Measurements from ENCODE around the gene CCDC190. TPM values are rescaled to one million over a fixed set of nuclear protein-coding genes. Genes with fewer than 3 reads are reported as not detected.

The CCDC190 gene
- polyA plus RNA-seq, 3 donors, result not detected

DNA sequence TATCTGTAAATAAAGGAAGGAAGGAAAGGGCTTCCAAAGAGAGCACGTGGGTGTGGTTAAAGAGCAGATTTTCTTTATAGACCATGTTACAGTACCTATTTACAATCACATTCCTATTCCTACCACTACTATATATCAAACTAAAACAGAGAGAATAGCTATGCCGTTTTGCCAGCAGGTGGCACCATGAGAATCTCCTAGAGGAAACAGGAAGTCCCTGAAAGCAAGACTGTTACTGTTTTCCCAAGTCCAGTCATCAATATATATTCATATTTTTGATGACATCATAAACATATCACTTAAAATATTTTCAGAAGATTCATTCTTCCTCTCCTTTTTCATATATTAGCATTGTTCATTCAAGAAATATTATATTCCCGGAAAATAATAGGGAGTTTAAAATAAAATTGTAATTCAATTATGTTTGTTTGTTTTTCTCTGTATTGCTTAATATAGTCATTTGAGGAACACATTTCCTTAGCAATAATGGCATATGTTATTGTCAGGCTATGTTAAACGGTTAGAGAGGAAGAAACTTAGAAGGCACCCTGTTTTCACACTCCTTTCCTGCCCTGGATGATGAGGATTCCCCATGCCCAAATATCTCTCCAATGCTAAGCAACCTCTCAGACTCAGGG lies 6.6 kb downstream of the CCDC190 start:
- TF ChIP-seq, protein P1, sequence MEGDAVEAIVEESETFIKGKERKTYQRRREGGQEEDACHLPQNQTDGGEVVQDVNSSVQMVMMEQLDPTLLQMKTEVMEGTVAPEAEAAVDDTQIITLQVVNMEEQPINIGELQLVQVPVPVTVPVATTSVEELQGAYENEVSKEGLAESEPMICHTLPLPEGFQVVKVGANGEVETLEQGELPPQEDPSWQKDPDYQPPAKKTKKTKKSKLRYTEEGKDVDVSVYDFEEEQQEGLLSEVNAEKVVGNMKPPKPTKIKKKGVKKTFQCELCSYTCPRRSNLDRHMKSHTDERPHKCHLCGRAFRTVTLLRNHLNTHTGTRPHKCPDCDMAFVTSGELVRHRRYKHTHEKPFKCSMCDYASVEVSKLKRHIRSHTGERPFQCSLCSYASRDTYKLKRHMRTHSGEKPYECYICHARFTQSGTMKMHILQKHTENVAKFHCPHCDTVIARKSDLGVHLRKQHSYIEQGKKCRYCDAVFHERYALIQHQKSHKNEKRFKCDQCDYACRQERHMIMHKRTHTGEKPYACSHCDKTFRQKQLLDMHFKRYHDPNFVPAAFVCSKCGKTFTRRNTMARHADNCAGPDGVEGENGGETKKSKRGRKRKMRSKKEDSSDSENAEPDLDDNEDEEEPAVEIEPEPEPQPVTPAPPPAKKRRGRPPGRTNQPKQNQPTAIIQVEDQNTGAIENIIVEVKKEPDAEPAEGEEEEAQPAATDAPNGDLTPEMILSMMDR (IDR thresholded peaks at IDR 0.05), result peak; percentile 84
- H2AFZ ChIP-seq (ENCODE audit: insufficient read depth, low read depth, low read length, poor library complexity, severe bottlenecking), result no peak overlapping the region

DNA sequence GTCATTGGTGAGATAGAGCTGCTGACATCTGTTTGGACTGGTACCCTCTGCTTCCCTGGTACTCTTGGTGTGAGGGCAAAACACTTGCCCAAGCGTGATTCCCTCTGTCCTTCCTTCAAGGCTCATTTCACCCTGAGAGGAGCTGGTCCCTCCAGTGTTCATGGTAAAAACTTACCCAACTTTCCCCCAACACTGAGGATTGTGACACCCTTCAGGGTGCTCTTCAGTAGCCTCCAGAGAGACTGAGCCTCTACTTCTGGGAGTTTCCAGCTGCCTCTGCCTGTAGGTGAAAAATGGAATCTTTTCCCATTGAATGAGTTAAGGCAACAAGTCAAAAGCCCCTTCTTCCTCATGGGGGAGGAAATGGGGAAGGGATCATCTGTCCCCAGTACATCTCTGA lies 9.6 kb downstream of the CCDC190 start:
- peaks cover 5 to 12% (median 10%) of the 10 kb centered on the region in 3 donors for H3K27me3 Mint-ChIP-seq (ENCODE audit: low read depth in 3 of 3)
- peak overlapping the region in 1 of 7 donors; percentile 51 for H3K27ac Mint-ChIP-seq
- intact Hi-C loops (cut with micrococcal nuclease), result no loop called here
- no peaks in the 10 kb centered on the region for H3K9me3 ChIP-seq (replicated peaks in 1 of 2; ENCODE audit: control insufficient read depth in 1 of 2, insufficient read depth in 1 of 2, low read length in 2 of 2)
- WGBS (ENCODE audit: insufficient coverage), result 100% methylated on average over 1 of the region's 1 CpG
- H3K4me3 ChIP-seq (replicated peaks in 1 of 3; ENCODE audit: low read depth in 2 of 3, low read length in 3 of 3), result no peak overlapping the region
- no peak overlapping the region for H3K9ac ChIP-seq (ENCODE audit: insufficient read depth, low read length, poor library complexity, severe bottlenecking)
- H3K9me3 Mint-ChIP-seq, result no peaks in the 10 kb centered on the region
- no peak overlapping the region for H3K27ac ChIP-seq (ENCODE audit: low read depth in 1 of 2, low read length in 2 of 2)
- H3K4me2 ChIP-seq (replicated peaks; ENCODE audit: extremely low read depth, low read length, poor library complexity, severe bottlenecking), result no peak overlapping the region
- no peak overlapping the region for H2AFZ ChIP-seq (ENCODE audit: insufficient read depth, low read depth, low read length, poor library complexity, severe bottlenecking)
- H3K36me3 Mint-ChIP-seq, result no peaks in the 10 kb centered on the region
- H3K4me3 Mint-ChIP-seq, result no peak overlapping the region
- TF ChIP-seq, protein P1 (IDR thresholded peaks at IDR 0.05), result no peak
- H3K79me2 ChIP-seq (ENCODE audit: insufficient read depth, low read length), result no peaks in the 10 kb centered on the region
- DNase-seq, result no peak
- H3K4me1 Mint-ChIP-seq, result peaks cover 1% of the 10 kb centered on the region
- no peaks in the 10 kb centered on the region for H3K4me1 ChIP-seq (ENCODE audit: control insufficient read depth in 1 of 2, insufficient read depth in 2 of 2, low read length in 2 of 2)
- H4K20me1 ChIP-seq (ENCODE audit: insufficient read depth, low read length), result no peaks in the 10 kb centered on the region
- no peaks in the 10 kb centered on the region for H3K27me3 ChIP-seq (ENCODE audit: control insufficient read depth in 2 of 2, insufficient read depth in 2 of 2, low read length in 2 of 2)
- no peaks in the 10 kb centered on the region for H3K36me3 ChIP-seq (replicated peaks in 1 of 2; ENCODE audit: control insufficient read depth in 1 of 2, insufficient read depth in 2 of 2, low read length in 2 of 2)

More for the DNA sequence above, 6.6 kb downstream of the CCDC190 start:
- H3K9ac ChIP-seq (ENCODE audit: insufficient read depth, low read length, poor library complexity, severe bottlenecking), result no peak overlapping the region
- Mint-ChIP-seq H3K27me3 (ENCODE audit: low read depth in 3 of 3) (peaks cover 4 to 11% (median 8%) of the 10 kb centered on the region in 3 donors), H3K27ac (no peak overlapping the region), H3K4me3 (no peak overlapping the region), H3K9me3 (no peaks in the 10 kb centered on the region), H3K36me3 (no peaks in the 10 kb centered on the region), H3K4me1 (peaks cover 1% of the 10 kb centered on the region)
- no peaks in the 10 kb centered on the region for H4K20me1 ChIP-seq (ENCODE audit: insufficient read depth, low read length)
- no peak overlapping the region for H3K4me2 ChIP-seq (replicated peaks; ENCODE audit: extremely low read depth, low read length, poor library complexity, severe bottlenecking)
- H3K4me1 ChIP-seq (ENCODE audit: control insufficient read depth in 1 of 2, insufficient read depth in 2 of 2, low read length in 2 of 2), result no peaks in the 10 kb centered on the region
- 0% methylated on average over 1 of the region's 4 CpGs for WGBS (ENCODE audit: insufficient coverage)
- H3K27ac ChIP-seq (ENCODE audit: low read depth in 1 of 2, low read length in 2 of 2), result no peak overlapping the region
- H3K27me3 ChIP-seq (ENCODE audit: control insufficient read depth in 2 of 2, insufficient read depth in 2 of 2, low read length in 2 of 2), result no peaks in the 10 kb centered on the region
- no peaks in the 10 kb centered on the region for H3K36me3 ChIP-seq (replicated peaks in 1 of 2; ENCODE audit: control insufficient read depth in 1 of 2, insufficient read depth in 2 of 2, low read length in 2 of 2)
- intact Hi-C loops (cut with micrococcal nuclease), result no loop called here
- DNase-seq, result peak; percentile 42 to 65 (median 61)
- H3K9me3 ChIP-seq (replicated peaks in 1 of 2; ENCODE audit: control insufficient read depth in 1 of 2, insufficient read depth in 1 of 2, low read length in 2 of 2), result no peaks in the 10 kb centered on the region
- no peaks in the 10 kb centered on the region for H3K79me2 ChIP-seq (ENCODE audit: insufficient read depth, low read length)
- H3K4me3 ChIP-seq (replicated peaks in 1 of 3; ENCODE audit: low read depth in 2 of 3, low read length in 3 of 3), result no peak overlapping the region
